Stimulated activated CD4-positive, alpha-beta T cell treated with anti-CD3 and anti-CD28 coated beads, Interleukin-4, amount 100 ng/mL, for 48 hours (primary cell): ENCODE data around the gene LRRTM2.
"Not testable (repeated sequence)": the region's sequence is repeated elsewhere in the genome, so short reads cannot be mapped to it uniquely, and the experiment has no call there.

ENCODE experiments used
- DNase-seq, 2 donors: peaks; one replicate each; pipeline ENCODE4 v3.0.0-alpha.2; 2020; ENCODE audit warnings: low read depth in 2 of 2

The LRRTM2 gene

GRCh38 chr5:138841531-138841930 is 33.6 kb downstream of the LRRTM2 start:
- DNase-seq = no peak

- DNase-seq = no peak
These were observed 35.0 kb downstream of the LRRTM2 start for GRCh38 chr5:138840103-138840502.

GRCh38 chr5:138837160-138837559 is 38.0 kb downstream of the LRRTM2 start:
- DNase-seq = no peak

- DNase-seq = not testable (repeated sequence)
These were observed 40.3 kb downstream of the LRRTM2 start for GRCh38 chr5:138834853-138835252.

- no peak for DNase-seq
These were observed 41.2 kb downstream of the LRRTM2 start for GRCh38 chr5:138833726-138834480.

GRCh38 chr5:138833080-138833479 is 42.1 kb downstream of the LRRTM2 start:
- no peak for DNase-seq

GRCh38 chr5:138832218-138832617 is 42.9 kb downstream of the LRRTM2 start:
- DNase-seq = no peak

GRCh38 chr5:138831703-138832102 is 43.4 kb downstream of the LRRTM2 start:
- no peak for DNase-seq

- DNase-seq = no peak
These were observed 45.8 kb downstream of the LRRTM2 start for GRCh38 chr5:138829341-138829740.

GRCh38 chr5:138828556-138828955 is 46.6 kb downstream of the LRRTM2 start:
- no peak for DNase-seq

GRCh38 chr5:138824924-138825863 is 49.9 kb downstream of the LRRTM2 start:
- peak in 1 of 2 donors; percentile 3 for DNase-seq

- DNase-seq = peak in 1 of 2 donors; percentile 6
These were observed 50.6 kb downstream of the LRRTM2 start for GRCh38 chr5:138824516-138824915.

- no peak for DNase-seq
These were observed 54.4 kb downstream of the LRRTM2 start for GRCh38 chr5:138820695-138821094.

GRCh38 chr5:138819081-138819480 is 56.1 kb downstream of the LRRTM2 start:
- no peak for DNase-seq
